Measurements from ENCODE around the gene RNF7.

The RNF7 gene

GRCh38 chr3:141708367-141708766, 29.7 kb upstream of the RNF7 start:
- TF ChIP-seq EZH2phosphoT487 (IDR thresholded peaks at IDR 0.05; ENCODE audit: low read length) (no peak), CTCF (IDR thresholded peaks at IDR 0.05; ENCODE audit: low read length) (no peak), EZH2 (optimal IDR thresholded peaks at IDR 0.05; ENCODE audit: low read depth, low read length) (no peak)
- DNase-seq, result no peak

GRCh38 chr3:141709126-141709770, 28.9 kb upstream of the RNF7 start:
- Histone ChIP-seq H3K36me3 (replicated peaks; ENCODE audit: insufficient read depth, low read length) (no peaks in the 10 kb centered on the region), H2AFZ (ENCODE audit: low read length) (no peak overlapping the region), H3K27me3 (replicated peaks; ENCODE audit: insufficient read depth, low read length) (no peaks in the 10 kb centered on the region), H3K27ac (ENCODE audit: low read length) (no peak overlapping the region), H3K4me2 (ENCODE audit: low read depth, low read length) (no peak overlapping the region), H3K79me2 (ENCODE audit: low read length) (no peaks in the 10 kb centered on the region), H3K4me1 (ENCODE audit: low read length) (no peaks in the 10 kb centered on the region), H3F3A (ENCODE audit: insufficient read depth, low read length) (no peaks in the 10 kb centered on the region), H3K9ac (ENCODE audit: low read length) (no peak overlapping the region), H3K9me3 (replicated peaks; ENCODE audit: insufficient read depth, low read length) (no peaks in the 10 kb centered on the region), H3K4me3 (ENCODE audit: low read length) (no peak overlapping the region), H3K9me2 (replicated peaks; ENCODE audit: insufficient read depth, low read length) (no peaks in the 10 kb centered on the region), H4K20me1 (ENCODE audit: insufficient read depth, low read length) (no peaks in the 10 kb centered on the region)
- DNase-seq, result no peak
- TF ChIP-seq EZH2 (optimal IDR thresholded peaks at IDR 0.05; ENCODE audit: low read depth, low read length), result no peak
- no peak for TF ChIP-seq CTCF (IDR thresholded peaks at IDR 0.05; ENCODE audit: low read length)
- TF ChIP-seq EZH2phosphoT487 (IDR thresholded peaks at IDR 0.05; ENCODE audit: low read length), result no peak

More at GRCh38 chr3:141708367-141708766, 29.7 kb upstream of the RNF7 start:
- Histone ChIP-seq H3K9me2 (replicated peaks; ENCODE audit: insufficient read depth, low read length) (no peaks in the 10 kb centered on the region), H2AFZ (ENCODE audit: low read length) (no peak overlapping the region), H3K27ac (ENCODE audit: low read length) (no peak overlapping the region), H3K4me2 (ENCODE audit: low read depth, low read length) (no peak overlapping the region), H3K4me1 (ENCODE audit: low read length) (no peaks in the 10 kb centered on the region), H3K36me3 (replicated peaks; ENCODE audit: insufficient read depth, low read length) (no peaks in the 10 kb centered on the region), H4K20me1 (ENCODE audit: insufficient read depth, low read length) (no peaks in the 10 kb centered on the region), H3F3A (ENCODE audit: insufficient read depth, low read length) (no peaks in the 10 kb centered on the region), H3K4me3 (ENCODE audit: low read length) (no peak overlapping the region), H3K9ac (ENCODE audit: low read length) (no peak overlapping the region), H3K79me2 (ENCODE audit: low read length) (no peaks in the 10 kb centered on the region), H3K27me3 (replicated peaks; ENCODE audit: insufficient read depth, low read length) (no peaks in the 10 kb centered on the region), H3K9me3 (replicated peaks; ENCODE audit: insufficient read depth, low read length) (no peaks in the 10 kb centered on the region)

- Histone ChIP-seq H3K4me1 (ENCODE audit: low read length) (no peaks in the 10 kb centered on the region), H3K4me3 (ENCODE audit: low read length) (no peak overlapping the region), H3K9me2 (replicated peaks; ENCODE audit: insufficient read depth, low read length) (no peaks in the 10 kb centered on the region), H3K27me3 (replicated peaks; ENCODE audit: insufficient read depth, low read length) (no peaks in the 10 kb centered on the region), H3K27ac (ENCODE audit: low read length) (no peak overlapping the region), H3K9me3 (replicated peaks; ENCODE audit: insufficient read depth, low read length) (no peaks in the 10 kb centered on the region), H4K20me1 (ENCODE audit: insufficient read depth, low read length) (no peaks in the 10 kb centered on the region), H3K36me3 (replicated peaks; ENCODE audit: insufficient read depth, low read length) (no peaks in the 10 kb centered on the region), H3K79me2 (ENCODE audit: low read length) (no peaks in the 10 kb centered on the region), H3F3A (ENCODE audit: insufficient read depth, low read length) (no peaks in the 10 kb centered on the region), H3K9ac (ENCODE audit: low read length) (no peak overlapping the region), H3K4me2 (ENCODE audit: low read depth, low read length) (no peak overlapping the region), H2AFZ (ENCODE audit: low read length) (no peak overlapping the region)
- TF ChIP-seq CTCF (IDR thresholded peaks at IDR 0.05; ENCODE audit: low read length) (no peak), EZH2phosphoT487 (IDR thresholded peaks at IDR 0.05; ENCODE audit: low read length) (no peak), EZH2 (optimal IDR thresholded peaks at IDR 0.05; ENCODE audit: low read depth, low read length) (no peak)
- no peak for DNase-seq
Measured at GRCh38 chr3:141710121-141710520, 28.0 kb upstream of the RNF7 start.
